Esophagus squamous epithelium (tissue), 4 donors: ENCODE results near the gene INSL4.

Source experiments
- POLR2A ChIP-seq, 4 donors: fragments of 450-650 bp; IDR thresholded peaks; one replicate each; pipeline ENCODE4 v1.6.1; 2017; ENCODE audit warnings: antibody characterized with exemption in 4 of 4, mild to moderate bottlenecking in 4 of 4, moderate library complexity in 3 of 4
- TF ChIP-seq, protein P1 (sequence below), 6 experiments: fragments of 450-650 bp in 4 of 6; fragments of 200-600 bp in 2 of 6; sonication (generic) in 2 of 6; IDR thresholded peaks; one replicate each; pipeline ENCODE4 v1.5.1; 2016 to 2019; ENCODE audit warnings: antibody characterized with exemption in 6 of 6, mild to moderate bottlenecking in 4 of 6, moderate library complexity in 4 of 6

DNA sequence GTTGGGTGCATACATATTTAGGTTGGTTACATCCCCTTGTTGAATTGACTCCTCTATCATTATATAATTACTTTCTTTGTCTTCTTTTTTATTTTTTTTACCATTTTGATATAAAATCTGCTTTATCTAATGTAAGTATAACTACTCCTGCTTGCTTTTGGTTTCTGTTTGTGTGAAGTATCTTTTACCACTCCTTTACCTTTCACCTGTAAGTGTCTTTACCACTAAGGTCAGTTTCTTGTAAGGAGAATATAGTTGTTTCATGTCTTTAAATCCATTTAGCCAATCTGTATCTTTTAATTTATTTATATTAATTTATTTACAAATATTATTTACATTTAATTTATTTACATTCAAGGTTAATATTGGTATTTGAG, 33.0 kb downstream of the INSL4 start:
- TF ChIP-seq POLR2A (IDR thresholded peaks at IDR 0.05): no peak
- TF ChIP-seq, protein P1, sequence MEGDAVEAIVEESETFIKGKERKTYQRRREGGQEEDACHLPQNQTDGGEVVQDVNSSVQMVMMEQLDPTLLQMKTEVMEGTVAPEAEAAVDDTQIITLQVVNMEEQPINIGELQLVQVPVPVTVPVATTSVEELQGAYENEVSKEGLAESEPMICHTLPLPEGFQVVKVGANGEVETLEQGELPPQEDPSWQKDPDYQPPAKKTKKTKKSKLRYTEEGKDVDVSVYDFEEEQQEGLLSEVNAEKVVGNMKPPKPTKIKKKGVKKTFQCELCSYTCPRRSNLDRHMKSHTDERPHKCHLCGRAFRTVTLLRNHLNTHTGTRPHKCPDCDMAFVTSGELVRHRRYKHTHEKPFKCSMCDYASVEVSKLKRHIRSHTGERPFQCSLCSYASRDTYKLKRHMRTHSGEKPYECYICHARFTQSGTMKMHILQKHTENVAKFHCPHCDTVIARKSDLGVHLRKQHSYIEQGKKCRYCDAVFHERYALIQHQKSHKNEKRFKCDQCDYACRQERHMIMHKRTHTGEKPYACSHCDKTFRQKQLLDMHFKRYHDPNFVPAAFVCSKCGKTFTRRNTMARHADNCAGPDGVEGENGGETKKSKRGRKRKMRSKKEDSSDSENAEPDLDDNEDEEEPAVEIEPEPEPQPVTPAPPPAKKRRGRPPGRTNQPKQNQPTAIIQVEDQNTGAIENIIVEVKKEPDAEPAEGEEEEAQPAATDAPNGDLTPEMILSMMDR (IDR thresholded peaks at IDR 0.05): no peak
